ENCODE measurements around the gene UBXN1.

Gene UBXN1

DNA sequence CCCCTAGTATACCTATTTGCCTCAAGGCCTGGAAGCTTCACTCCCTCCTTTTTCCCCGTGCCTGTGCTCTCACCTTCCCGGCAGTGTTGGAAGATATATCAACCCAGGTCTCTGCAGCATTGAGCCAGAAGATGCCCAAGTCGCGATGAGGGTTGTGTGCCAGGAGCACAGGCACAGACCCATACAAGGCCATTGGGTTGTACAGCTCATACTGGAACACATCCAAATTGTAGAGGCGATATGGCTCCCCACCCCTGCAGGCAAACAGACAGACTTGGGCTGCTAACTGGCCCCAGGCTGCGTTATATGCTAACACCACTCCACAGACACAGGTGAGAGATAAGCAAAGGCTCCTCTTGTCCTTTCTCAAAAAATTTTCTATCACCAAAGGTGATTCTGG, 46.4 kb downstream of the UBXN1 start:
- DNase-seq, result no peak

DNA sequence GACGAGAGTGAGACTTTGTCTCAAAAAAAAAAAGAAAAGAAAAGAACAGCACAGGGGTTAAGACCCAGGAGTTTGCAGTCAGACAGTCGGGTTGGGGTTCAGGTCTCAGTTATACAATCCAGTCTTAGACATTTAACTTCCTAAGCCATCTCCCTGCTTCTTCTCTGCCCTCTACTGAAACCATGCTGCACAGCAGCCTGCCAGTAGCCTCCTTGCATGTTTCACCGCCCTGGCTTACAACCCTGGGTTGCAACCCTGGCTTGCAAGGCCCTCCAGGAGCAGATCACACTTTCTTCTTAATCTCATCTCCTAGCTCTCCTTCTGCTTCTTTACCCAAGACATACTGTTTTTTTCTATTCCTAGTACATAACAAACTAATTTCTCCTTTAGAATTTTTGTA, 51.2 kb downstream of the UBXN1 start:
- no peak for DNase-seq

All from NCI-H1930 (cell line).